HG03342 (cell line): ENCODE measurements around the gene TSKU.

Experiments
- ATAC-seq: cut with Tn5 transposase; IDR thresholded peaks from one replicate; pipeline ENCODE4 v1.9.1; 2021; ENCODE audit warnings: mild to moderate bottlenecking, moderate library complexity; ENCODE audit not compliant: unreplicated experiment

The TSKU gene

DNA sequence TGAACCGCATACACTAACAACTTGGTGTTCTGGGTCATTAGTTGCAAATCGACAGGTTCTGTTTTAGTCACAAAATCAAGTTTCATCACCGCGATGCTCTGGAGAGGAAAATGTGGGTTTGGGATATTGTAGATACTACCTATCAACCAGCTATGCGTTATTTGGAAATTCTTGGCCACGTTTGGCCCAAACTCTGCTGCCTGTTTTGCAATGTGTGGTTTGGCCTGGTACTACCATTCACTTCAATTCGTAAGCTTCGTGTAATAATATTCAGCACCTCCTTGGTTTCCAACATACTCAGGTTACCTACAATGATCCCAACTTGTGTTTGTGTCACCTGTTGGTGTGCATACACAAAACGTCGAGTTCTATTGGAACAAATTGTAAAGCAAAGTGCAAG lies 61.4 kb downstream of the TSKU start:
- no peak for ATAC-seq

DNA sequence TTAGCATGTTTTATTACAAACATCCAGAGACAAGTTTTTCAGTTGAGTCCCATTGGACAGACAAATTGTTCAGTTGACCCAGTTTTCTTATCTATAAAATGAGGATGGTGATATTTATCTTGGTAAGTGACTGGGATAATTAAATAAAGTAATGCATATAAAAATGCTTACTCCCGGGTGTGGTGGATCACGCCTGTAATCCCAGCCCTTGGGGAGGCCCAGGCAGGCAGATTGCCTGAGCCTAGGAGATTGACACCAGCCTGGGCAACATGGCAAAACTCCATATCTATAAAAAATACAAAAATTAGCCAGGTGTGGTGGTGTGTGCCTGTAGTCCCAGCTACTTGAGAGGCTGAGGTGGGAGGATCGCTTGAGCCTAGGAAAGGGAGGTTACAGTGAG lies 61.9 kb downstream of the TSKU start:
- no peak for ATAC-seq

DNA sequence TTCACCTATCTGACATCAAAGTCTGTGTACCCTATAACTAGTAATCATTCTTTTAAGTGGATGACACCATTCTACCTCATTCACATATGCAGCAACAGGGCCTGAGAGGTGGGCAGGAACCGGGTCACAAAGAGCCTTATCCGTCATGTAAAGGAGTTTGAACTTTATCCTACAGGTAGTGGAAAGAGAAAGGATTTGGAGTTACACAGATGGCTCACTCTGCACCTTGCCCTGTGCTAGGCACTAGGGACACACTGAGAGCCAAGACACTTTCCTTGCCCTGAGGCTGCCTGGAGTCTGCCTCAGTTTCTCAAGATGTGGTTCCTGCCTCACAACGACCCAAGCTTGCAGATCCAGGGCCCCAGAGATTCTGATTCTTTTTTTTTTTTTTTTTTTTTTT lies 63.3 kb downstream of the TSKU start:
- ATAC-seq: no peak
